K562 (cell line): ENCODE results near the gene GAB4.

Experiments
- CREBBP ChIP-seq: IDR thresholded peaks from one replicate; pipeline ENCODE4 v1.6.1; 2012; ENCODE audit warnings: low read depth, mild to moderate bottlenecking, control low read depth, inconsistent platforms, low read length
- EZH2 ChIP-seq: IDR thresholded peaks from 2 replicates; pipeline ENCODE4 v1.6.1; 2012; ENCODE audit warnings: low read depth, mild to moderate bottlenecking, inconsistent platforms, low read length, borderline replicate concordance
- GTF2F1 ChIP-seq: IDR thresholded peaks from 2 replicates; pipeline ENCODE4 v1.6.1; 2011; ENCODE audit warnings: low read depth, low read length, improper control_type of control experiment
- POLR2A ChIP-seq: fragments of 450-650 bp; conservative IDR thresholded peaks from 2 replicates; pipeline ENCODE4 v1.6.1; 2016
- POLR2AphosphoS5 ChIP-seq: IDR thresholded peaks from 2 replicates; pipeline ENCODE4 v1.6.1; 2011; ENCODE audit warnings: mild to moderate bottlenecking, low read depth, low read length, moderate library complexity; ENCODE audit not compliant: control insufficient read depth, insufficient read depth
- PTTG1 ChIP-seq: fragments of 450-650 bp; IDR thresholded peaks from 2 replicates; pipeline ENCODE4 v1.6.1; 2016; ENCODE audit warnings: low read depth, mild to moderate bottlenecking, missing genetic modification characterization, missing compliant biosample characterization
- SIN3B ChIP-seq: fragments of 450-650 bp; IDR thresholded peaks from 2 replicates; pipeline ENCODE4 v1.6.1; 2017; ENCODE audit warnings: low read depth, mild to moderate bottlenecking, moderate library complexity
- SMARCE1 ChIP-seq: fragments of 450-650 bp; IDR thresholded peaks from 2 replicates; pipeline ENCODE4 v1.7.1; 2016; ENCODE audit warnings: mild to moderate bottlenecking
- SREBF1 ChIP-seq: fragments of 150-350 bp; IDR thresholded peaks from 2 replicates; pipeline ENCODE4 v1.6.1; 2014; ENCODE audit warnings: antibody characterized with exemption, low read depth, low read length, borderline replicate concordance
- ZKSCAN1 ChIP-seq: fragments of 150-350 bp; IDR thresholded peaks from 2 replicates; pipeline ENCODE4 v1.6.1; 2016; ENCODE audit warnings: low read depth, low read length
- ZNF561 ChIP-seq: fragments of 450-650 bp; formaldehyde crosslinking; conservative IDR thresholded peaks from 2 replicates; pipeline ENCODE4 v1.4.0; 2020; ENCODE audit warnings: mild to moderate bottlenecking, moderate library complexity
- TF ChIP-seq, protein P1 (sequence below), 3 experiments: IDR thresholded peaks in 2 of 3; conservative IDR thresholded peaks in 1 of 3; 2 replicates each; pipeline ENCODE4 v1.5.1; 2011 to 2012; ENCODE audit warnings: low read length in 3 of 3, mild to moderate bottlenecking in 3 of 3, control low read depth in 2 of 3, improper control_type of control experiment in 1 of 3, inconsistent platforms in 1 of 3, low read depth in 1 of 3, mixed read lengths in 1 of 3, moderate library complexity in 1 of 3; ENCODE audit not compliant: insufficient read depth in 2 of 3
- TF ChIP-seq, protein P2 (sequence below), 3 experiments: fragments of 200-800 bp in 1 of 3; fragments of 250-450 bp in 1 of 3; fragments of 450-650 bp in 1 of 3; sonication (Bioruptor Pico) in 1 of 3; sonication (Bioruptor generic) in 1 of 3; formaldehyde crosslinking in 1 of 3; IDR thresholded peaks; 2 replicates each; pipeline versions ENCODE4 v1.6.1 to v1.8.0; 2016 to 2022; ENCODE audit warnings: mild to moderate bottlenecking in 2 of 3, missing genetic modification characterization in 2 of 3, missing compliant biosample characterization in 1 of 3, moderate library complexity in 1 of 3

GRCh38 chr22:16970446-16970845, 37.6 kb downstream of the GAB4 start:
- TF ChIP-seq, protein P1, sequence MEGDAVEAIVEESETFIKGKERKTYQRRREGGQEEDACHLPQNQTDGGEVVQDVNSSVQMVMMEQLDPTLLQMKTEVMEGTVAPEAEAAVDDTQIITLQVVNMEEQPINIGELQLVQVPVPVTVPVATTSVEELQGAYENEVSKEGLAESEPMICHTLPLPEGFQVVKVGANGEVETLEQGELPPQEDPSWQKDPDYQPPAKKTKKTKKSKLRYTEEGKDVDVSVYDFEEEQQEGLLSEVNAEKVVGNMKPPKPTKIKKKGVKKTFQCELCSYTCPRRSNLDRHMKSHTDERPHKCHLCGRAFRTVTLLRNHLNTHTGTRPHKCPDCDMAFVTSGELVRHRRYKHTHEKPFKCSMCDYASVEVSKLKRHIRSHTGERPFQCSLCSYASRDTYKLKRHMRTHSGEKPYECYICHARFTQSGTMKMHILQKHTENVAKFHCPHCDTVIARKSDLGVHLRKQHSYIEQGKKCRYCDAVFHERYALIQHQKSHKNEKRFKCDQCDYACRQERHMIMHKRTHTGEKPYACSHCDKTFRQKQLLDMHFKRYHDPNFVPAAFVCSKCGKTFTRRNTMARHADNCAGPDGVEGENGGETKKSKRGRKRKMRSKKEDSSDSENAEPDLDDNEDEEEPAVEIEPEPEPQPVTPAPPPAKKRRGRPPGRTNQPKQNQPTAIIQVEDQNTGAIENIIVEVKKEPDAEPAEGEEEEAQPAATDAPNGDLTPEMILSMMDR (IDR thresholded peaks at IDR 0.05 in 2 of 3, conservative IDR thresholded peaks at IDR 0.05 in 1 of 3; ENCODE audit: insufficient read depth in 2 of 3, low read depth in 1 of 3, low read length in 3 of 3), result no peak
- TF ChIP-seq EZH2, result no peak
- no peak for TF ChIP-seq SIN3B
- no peak for TF ChIP-seq PTTG1 (tag)
- no peak for TF ChIP-seq CREBBP
- no peak for TF ChIP-seq GTF2F1
- TF ChIP-seq POLR2A, result no peak
- TF ChIP-seq POLR2AphosphoS5, result no peak
- no peak for TF ChIP-seq ZKSCAN1
- TF ChIP-seq, protein P2, sequence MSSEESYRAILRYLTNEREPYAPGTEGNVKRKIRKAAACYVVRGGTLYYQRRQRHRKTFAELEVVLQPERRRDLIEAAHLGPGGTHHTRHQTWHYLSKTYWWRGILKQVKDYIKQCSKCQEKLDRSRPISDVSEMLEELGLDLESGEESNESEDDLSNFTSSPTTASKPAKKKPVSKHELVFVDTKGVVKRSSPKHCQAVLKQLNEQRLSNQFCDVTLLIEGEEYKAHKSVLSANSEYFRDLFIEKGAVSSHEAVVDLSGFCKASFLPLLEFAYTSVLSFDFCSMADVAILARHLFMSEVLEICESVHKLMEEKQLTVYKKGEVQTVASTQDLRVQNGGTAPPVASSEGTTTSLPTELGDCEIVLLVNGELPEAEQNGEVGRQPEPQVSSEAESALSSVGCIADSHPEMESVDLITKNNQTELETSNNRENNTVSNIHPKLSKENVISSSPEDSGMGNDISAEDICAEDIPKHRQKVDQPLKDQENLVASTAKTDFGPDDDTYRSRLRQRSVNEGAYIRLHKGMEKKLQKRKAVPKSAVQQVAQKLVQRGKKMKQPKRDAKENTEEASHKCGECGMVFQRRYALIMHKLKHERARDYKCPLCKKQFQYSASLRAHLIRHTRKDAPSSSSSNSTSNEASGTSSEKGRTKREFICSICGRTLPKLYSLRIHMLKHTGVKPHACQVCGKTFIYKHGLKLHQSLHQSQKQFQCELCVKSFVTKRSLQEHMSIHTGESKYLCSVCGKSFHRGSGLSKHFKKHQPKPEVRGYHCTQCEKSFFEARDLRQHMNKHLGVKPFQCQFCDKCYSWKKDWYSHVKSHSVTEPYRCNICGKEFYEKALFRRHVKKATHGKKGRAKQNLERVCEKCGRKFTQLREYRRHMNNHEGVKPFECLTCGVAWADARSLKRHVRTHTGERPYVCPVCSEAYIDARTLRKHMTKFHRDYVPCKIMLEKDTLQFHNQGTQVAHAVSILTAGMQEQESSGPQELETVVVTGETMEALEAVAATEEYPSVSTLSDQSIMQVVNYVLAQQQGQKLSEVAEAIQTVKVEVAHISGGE (CRISPR knock-in tag; IDR thresholded peaks at IDR 0.05), result no peak
- no peak for TF ChIP-seq SMARCE1
- TF ChIP-seq SREBF1, result no peak
- no peak for TF ChIP-seq ZNF561
